HEK293 (cell line): ENCODE data around the gene GLB1L2.

Experiments used
- CTCF ChIA-PET: fragments of 350-600 bp; formaldehyde crosslinking; extraction: SDS; loops from one replicate; lab custom pipeline; 2021; ENCODE audit warnings: antibody characterized with exemption; lab: Yijun Ruan, JAX
- POLR2A ChIA-PET: fragments of 300-600 bp; formaldehyde crosslinking; extraction: SDS; loops from one replicate; lab custom pipeline; 2020; ENCODE audit warnings: antibody characterized with exemption, inconsistent platforms; lab: Yijun Ruan, JAX
- H3K27ac ChIP-seq: fragments of 200-500 bp; sonication (Bioruptor generic); 2 replicates; pipeline ENCODE4 v1.5.1; 2014; ENCODE audit warnings: low read depth, low read length, control low read depth, inconsistent platforms; ENCODE audit errors: extremely low read depth
- H3K36me3 ChIP-seq, 2 experiments: fragments of 200-500 bp in 1 of 2; sonication (Bioruptor generic) in 1 of 2; 1 replicate in 1 of 2; 2 replicates in 1 of 2; pipeline ENCODE4 v1.5.1; 2014 to 2017; ENCODE audit warnings: inconsistent platforms in 2 of 2, low read length in 2 of 2; ENCODE audit not compliant: control insufficient read depth in 2 of 2, insufficient read depth in 1 of 2
- H3K4me1 ChIP-seq: fragments of 200-500 bp; sonication (Bioruptor generic); 2 replicates; pipeline ENCODE4 v1.5.1; 2014; ENCODE audit warnings: mild to moderate bottlenecking, low read length, inconsistent platforms; ENCODE audit not compliant: control insufficient read depth, insufficient read depth
- H3K4me3 ChIP-seq: 2 replicates; pipeline ENCODE4 v1.5.1; 2011; ENCODE audit warnings: low read depth, mild to moderate bottlenecking, control low read depth, low read length, moderate library complexity
- H3K9me3 ChIP-seq: fragments of 200-500 bp; sonication (Bioruptor generic); 2 replicates; pipeline ENCODE4 v1.5.1; 2014; ENCODE audit warnings: low read depth, low read length, inconsistent platforms; ENCODE audit not compliant: control insufficient read depth, insufficient read depth
- GLIS1 ChIP-seq: fragments of 450-650 bp; formaldehyde crosslinking; IDR thresholded peaks from 2 replicates; pipeline ENCODE4 v1.5.1; 2016; ENCODE audit warnings: missing biosample characterization, missing genetic modification characterization
- INSM2 ChIP-seq: fragments of 450-650 bp; formaldehyde crosslinking; IDR thresholded peaks from 2 replicates; pipeline ENCODE4 v1.5.1; 2016; ENCODE audit warnings: missing biosample characterization, missing genetic modification characterization
- PRDM1 ChIP-seq: fragments of 450-650 bp; formaldehyde crosslinking; IDR thresholded peaks from 2 replicates; pipeline ENCODE4; 2016; ENCODE audit warnings: missing biosample characterization, missing genetic modification characterization
- PRDM2 ChIP-seq: fragments of 450-650 bp; formaldehyde crosslinking; IDR thresholded peaks from 2 replicates; pipeline ENCODE4 v1.5.1; 2016; ENCODE audit warnings: missing biosample characterization, missing genetic modification characterization, borderline replicate concordance
- SCRT1 ChIP-seq: fragments of 450-650 bp; formaldehyde crosslinking; IDR thresholded peaks from 2 replicates; pipeline ENCODE4 v1.5.1; 2016; ENCODE audit warnings: missing biosample characterization, missing genetic modification characterization, borderline replicate concordance
- SCRT2 ChIP-seq: fragments of 450-650 bp; formaldehyde crosslinking; IDR thresholded peaks from 2 replicates; pipeline ENCODE4 v1.5.1; 2016; ENCODE audit warnings: missing biosample characterization, missing genetic modification characterization
- ZNF138 ChIP-seq: fragments of 450-650 bp; formaldehyde crosslinking; IDR thresholded peaks from 2 replicates; pipeline ENCODE4 v1.5.1; 2016; ENCODE audit warnings: missing biosample characterization, missing genetic modification characterization, borderline replicate concordance
- ZNF16 ChIP-seq: fragments of 450-650 bp; formaldehyde crosslinking; IDR thresholded peaks from 2 replicates; pipeline ENCODE4 v1.5.1; 2016; ENCODE audit warnings: low read depth, missing biosample characterization, missing genetic modification characterization
- ZNF26 ChIP-seq: fragments of 450-650 bp; formaldehyde crosslinking; IDR thresholded peaks from 2 replicates; pipeline ENCODE4 v1.5.1; 2016; ENCODE audit warnings: missing biosample characterization, missing genetic modification characterization
- ZNF280D ChIP-seq: fragments of 450-650 bp; formaldehyde crosslinking; IDR thresholded peaks from 2 replicates; pipeline ENCODE4 v1.5.1; 2016; ENCODE audit warnings: missing biosample characterization, missing genetic modification characterization
- ZNF341 ChIP-seq: fragments of 450-650 bp; formaldehyde crosslinking; IDR thresholded peaks from 2 replicates; pipeline ENCODE4; 2016; ENCODE audit warnings: low read depth, missing biosample characterization, missing genetic modification characterization
- ZNF416 ChIP-seq: fragments of 450-650 bp; formaldehyde crosslinking; IDR thresholded peaks from 2 replicates; pipeline ENCODE4 v1.5.1; 2016; ENCODE audit warnings: missing biosample characterization, missing genetic modification characterization
- ZNF513 ChIP-seq: fragments of 450-650 bp; IDR thresholded peaks from 2 replicates; pipeline ENCODE4 v1.5.1; 2018; ENCODE audit warnings: missing biosample characterization, missing genetic modification characterization
- ZNF571 ChIP-seq: fragments of 450-650 bp; formaldehyde crosslinking; IDR thresholded peaks from 2 replicates; pipeline ENCODE4 v1.5.0; 2017; ENCODE audit warnings: missing biosample characterization, missing genetic modification characterization
- ZNF580 ChIP-seq: fragments of 450-650 bp; formaldehyde crosslinking; IDR thresholded peaks from 2 replicates; pipeline ENCODE4 v1.5.1; 2016; ENCODE audit warnings: missing biosample characterization, missing genetic modification characterization
- ZNF585B ChIP-seq: fragments of 450-650 bp; formaldehyde crosslinking; IDR thresholded peaks from 2 replicates; pipeline ENCODE4 v1.5.1; 2016; ENCODE audit warnings: missing biosample characterization, missing genetic modification characterization
- ZNF600 ChIP-seq: fragments of 450-650 bp; formaldehyde crosslinking; IDR thresholded peaks from 2 replicates; pipeline ENCODE4 v1.5.1; 2016; ENCODE audit warnings: missing biosample characterization, missing genetic modification characterization
- ZNF76 ChIP-seq: fragments of 450-650 bp; formaldehyde crosslinking; IDR thresholded peaks from 2 replicates; pipeline ENCODE4; 2016; ENCODE audit warnings: low read depth, missing biosample characterization, missing genetic modification characterization, borderline replicate concordance
- ZSCAN30 ChIP-seq: fragments of 450-650 bp; IDR thresholded peaks from 2 replicates; pipeline ENCODE4 v1.5.1; 2018; ENCODE audit warnings: missing biosample characterization, mild to moderate bottlenecking, missing genetic modification characterization, moderate library complexity

Gene GLB1L2

GRCh38 chr11:134334796-134335571, 3.2 kb downstream of the GLB1L2 start:
- no peak overlapping the region for H3K4me3 ChIP-seq
- H3K4me1 ChIP-seq: no peaks in the 10 kb centered on the region
- H3K9me3 ChIP-seq: no peaks in the 10 kb centered on the region
- peaks cover 0 to 3% of the 10 kb centered on the region in 2 experiments; a peak in 1 of 3 replicates for H3K36me3 ChIP-seq
- CTCF ChIA-PET: no interaction called here
- no peak overlapping the region for H3K27ac ChIP-seq
- POLR2A ChIA-PET: no interaction called here
- TF ChIP-seq GLIS1 (tag by site-specific recombination): peak; percentile 45; the same call in 1 of the 2 replicates
- TF ChIP-seq ZNF76 (tag by site-specific recombination): no peak
- 0 out of 2 replicates have a peak, but pooled peaks have one; percentile 20 for TF ChIP-seq SCRT1
- TF ChIP-seq ZNF585B: no peak
- no peak for TF ChIP-seq ZNF280D (tag by site-specific recombination)
- 0 out of 2 replicates have a peak, but pooled peaks have one; percentile 14 for TF ChIP-seq SCRT2 (tag by site-specific recombination)
- no peak for TF ChIP-seq PRDM1 (tag by site-specific recombination)
- TF ChIP-seq ZNF416: no peak
- TF ChIP-seq ZNF600: no peak
- no peak for TF ChIP-seq PRDM2 (tag by site-specific recombination)
- TF ChIP-seq ZNF341: no peak

- Histone ChIP-seq H3K4me1 (no peaks in the 10 kb centered on the region), H3K9me3 (no peaks in the 10 kb centered on the region), H3K4me3 (no peak overlapping the region), H3K36me3 (peaks cover 0 to 3% of the 10 kb centered on the region in 2 experiments; a peak in 1 of 3 replicates), H3K27ac (no peak overlapping the region)
- ChIA-PET CTCF (no interaction called here), POLR2A (interaction anchor here (0.5 kb wide), 1 partner anchor 113 kb away, joined by 3 read pairs; the partner anchor contains the start of gene NCAPD3)
- TF ChIP-seq ZNF138 (tag by site-specific recombination): no peak
- no peak for TF ChIP-seq ZSCAN30 (tag by site-specific recombination)
- no peak for TF ChIP-seq INSM2 (tag by site-specific recombination)
- no peak for TF ChIP-seq ZNF26 (tag by site-specific recombination)
- no peak for TF ChIP-seq ZNF513 (tag by site-specific recombination)
- no peak for TF ChIP-seq ZNF571 (tag by site-specific recombination)
- TF ChIP-seq ZNF580: no peak
- no peak for TF ChIP-seq ZNF16
These were observed 5.3 kb downstream of the GLB1L2 start for GRCh38 chr11:134337051-134337450.
